DMS53 treated with DMSO at 0.1 percent for 48 hours (cell line): Measurements from ENCODE around the gene ZFYVE1.
"Not testable (repeated sequence)": the region's sequence is repeated elsewhere in the genome, so short reads cannot be mapped to it uniquely, and the experiment has no call there.

Source experiments
- DNase-seq: peaks from one replicate; lab custom pipeline; 2025; ENCODE audit not compliant: unreplicated experiment; lab: John Stamatoyannopoulos, UW

The ZFYVE1 gene

DNA sequence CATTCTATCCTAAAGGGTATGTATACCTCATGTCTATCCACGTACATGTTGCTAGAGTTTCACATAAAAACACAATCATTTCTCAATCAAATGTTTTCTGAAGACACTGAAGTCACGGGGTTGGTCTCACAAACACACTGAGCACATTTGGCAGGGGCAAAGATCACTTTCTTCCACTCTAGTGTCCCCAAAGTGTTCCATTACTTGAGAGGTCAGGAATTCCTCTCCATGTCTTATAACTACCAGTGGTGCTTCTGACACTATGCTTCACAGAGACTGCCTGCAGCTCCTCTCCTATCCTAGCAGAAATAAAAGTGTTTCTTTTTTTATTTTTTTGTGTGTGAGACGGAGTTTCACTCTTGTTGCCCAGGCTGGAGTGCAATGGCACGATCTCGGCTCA is 19.1 kb downstream of the ZFYVE1 start:
- DNase-seq = no peak

DNA sequence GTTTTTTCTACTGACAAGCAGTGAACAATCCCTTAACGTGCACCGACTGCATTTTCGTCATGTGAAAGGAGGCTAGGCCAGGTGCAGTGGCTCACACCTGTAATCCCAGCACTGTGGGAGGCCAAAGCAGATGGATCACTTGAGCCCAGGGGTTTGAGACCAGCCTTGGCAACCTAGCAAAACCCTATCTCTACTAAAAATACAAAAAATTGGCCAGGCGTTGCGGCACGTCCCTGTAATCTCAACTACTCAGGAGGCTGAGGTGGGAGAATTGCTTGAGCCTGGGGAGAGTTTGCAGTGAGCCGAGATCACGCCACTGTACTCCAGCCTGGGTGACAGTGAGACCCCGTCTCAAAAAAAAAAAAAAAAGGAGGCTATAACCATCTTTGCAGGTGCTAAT is 22.3 kb downstream of the ZFYVE1 start:
- DNase-seq = not testable (repeated sequence)

- DNase-seq = no peak
Measured at GRCh38 chr14:73003681-73004080, 23.2 kb downstream of the ZFYVE1 start.

DNA sequence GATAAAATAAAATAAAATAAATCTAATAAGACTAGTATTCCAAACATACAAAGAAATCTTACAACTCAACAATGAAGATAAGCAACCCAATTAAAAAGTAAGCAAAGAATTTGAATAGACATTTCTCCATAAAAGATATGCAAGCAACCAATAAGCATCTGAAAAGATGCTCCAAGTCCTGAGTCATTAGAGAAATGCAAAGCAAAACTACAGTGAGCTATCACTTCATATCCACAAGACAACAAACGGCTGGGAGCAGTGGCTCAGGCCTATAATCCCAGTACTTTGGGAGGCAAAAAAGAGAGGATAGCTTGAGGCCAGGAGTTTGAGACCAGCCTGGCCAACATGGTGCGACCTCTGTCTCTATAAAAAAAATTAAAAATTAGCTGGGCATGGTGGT is 26.8 kb downstream of the ZFYVE1 start:
- DNase-seq = no peak

DNA sequence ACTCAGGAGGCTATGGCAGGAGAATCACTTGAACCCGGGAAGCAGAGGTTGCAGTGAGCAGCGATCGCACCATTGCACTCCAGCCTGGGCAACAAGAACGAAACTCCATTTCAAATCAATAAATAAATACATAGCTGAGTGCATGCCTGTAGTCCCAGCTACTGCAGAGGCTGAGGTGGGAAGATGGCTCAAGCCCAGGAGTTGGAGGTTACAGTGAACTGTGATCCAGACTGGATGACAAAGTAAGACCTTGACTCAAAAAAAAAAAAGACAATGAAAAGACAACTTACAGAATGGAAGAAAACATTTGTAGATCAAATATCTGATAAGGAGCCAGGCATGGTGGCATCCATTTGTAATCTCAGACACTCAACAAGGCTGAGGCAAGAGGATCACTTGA is 27.6 kb downstream of the ZFYVE1 start:
- no peak for DNase-seq

DNA sequence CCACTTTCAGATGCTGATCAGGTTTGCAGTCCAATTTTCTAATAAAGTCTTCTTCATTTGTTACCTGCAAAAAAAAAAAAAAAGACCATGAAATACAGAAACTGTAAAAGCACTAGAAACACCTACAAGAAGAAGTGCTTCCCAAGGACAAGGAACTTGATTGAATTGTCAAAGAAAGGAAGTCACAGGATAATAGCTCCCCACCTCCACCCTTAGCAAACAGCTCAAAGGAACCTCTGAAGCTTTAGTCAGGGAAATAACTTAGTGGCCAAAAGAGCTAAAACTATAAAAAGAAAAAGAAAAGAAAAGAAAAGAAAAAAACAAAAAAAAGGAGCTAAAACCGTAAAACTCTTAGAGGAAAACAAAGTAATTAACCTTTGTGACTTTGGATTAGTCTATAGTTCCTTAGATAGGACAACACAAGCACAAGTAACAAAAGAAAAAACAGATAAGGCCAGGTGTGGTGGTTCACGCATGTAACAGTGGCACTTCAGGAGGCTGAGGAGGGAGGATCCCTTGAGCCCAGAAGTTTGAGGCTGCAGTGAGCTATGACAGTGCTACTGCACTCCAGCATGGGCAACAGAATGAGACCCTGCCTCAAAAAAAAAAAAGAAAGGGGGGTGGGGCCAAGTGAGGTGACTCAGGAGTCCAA is 28.5 kb downstream of the ZFYVE1 start:
- DNase-seq = no peak

DNA sequence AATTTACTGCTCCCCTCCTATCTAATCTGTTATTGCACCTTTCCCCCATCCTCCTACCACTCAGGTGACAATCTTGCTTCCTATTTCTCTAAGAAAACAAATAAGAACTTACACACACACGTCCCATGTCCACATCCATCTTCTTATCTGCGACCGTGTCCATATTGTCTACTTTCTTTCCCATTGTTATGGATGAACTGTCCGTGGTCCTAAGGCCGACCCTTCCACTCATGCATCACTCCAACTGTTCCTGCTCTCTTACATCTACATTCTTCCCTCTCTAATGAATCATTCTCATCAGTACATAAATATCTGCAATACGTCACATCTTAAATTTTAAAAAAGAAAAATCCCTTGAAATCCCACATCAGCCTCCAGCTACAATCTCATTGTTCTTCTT is 30.0 kb downstream of the ZFYVE1 start:
- DNase-seq = no peak

DNA sequence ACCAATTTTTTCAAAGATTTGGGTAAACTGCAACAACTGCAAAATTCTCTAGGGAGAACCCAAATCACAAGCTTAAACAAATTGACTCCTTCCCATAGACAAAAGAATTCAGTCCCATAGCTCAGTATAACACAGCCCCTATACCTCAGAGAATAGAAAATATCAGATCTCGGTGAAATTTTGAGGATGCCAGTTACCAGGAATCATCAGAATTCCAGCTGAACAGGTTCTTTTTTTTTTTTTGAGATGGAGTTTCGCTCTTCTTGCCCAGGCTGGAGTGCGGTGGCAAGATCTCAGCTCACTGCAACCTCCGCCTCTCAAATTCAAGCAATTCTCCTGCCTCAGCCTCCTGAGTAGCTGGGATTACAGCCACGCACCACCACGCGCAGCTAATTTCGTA is 36.7 kb downstream of the ZFYVE1 start:
- DNase-seq = no peak

GRCh38 chr14:72986857-72987256 is 40.0 kb downstream of the ZFYVE1 start:
- no peak for DNase-seq

- no peak for DNase-seq
Measured at GRCh38 chr14:72986214-72986613, 40.7 kb downstream of the ZFYVE1 start.

GRCh38 chr14:72982146-72982708 is 44.7 kb downstream of the ZFYVE1 start:
- DNase-seq = no peak

DNA sequence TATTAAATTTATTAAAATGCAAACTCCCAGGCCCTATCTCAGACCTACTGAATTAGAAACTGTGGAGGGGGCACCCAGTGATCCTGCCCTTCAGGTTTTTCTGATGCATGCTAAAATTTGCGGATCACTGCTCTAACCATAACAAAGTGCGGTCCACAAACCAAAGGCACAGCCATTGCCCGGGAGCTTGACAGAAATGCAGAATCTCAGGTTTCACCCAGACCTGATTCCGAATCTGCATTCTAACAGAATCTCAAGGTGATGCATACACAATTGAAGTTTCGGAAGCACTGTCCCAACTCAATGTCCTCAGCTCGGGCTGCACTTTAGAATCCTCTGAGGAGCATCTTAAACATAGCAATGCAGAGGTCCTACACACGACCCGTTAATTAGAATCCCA is 46.0 kb downstream of the ZFYVE1 start:
- no peak for DNase-seq

DNA sequence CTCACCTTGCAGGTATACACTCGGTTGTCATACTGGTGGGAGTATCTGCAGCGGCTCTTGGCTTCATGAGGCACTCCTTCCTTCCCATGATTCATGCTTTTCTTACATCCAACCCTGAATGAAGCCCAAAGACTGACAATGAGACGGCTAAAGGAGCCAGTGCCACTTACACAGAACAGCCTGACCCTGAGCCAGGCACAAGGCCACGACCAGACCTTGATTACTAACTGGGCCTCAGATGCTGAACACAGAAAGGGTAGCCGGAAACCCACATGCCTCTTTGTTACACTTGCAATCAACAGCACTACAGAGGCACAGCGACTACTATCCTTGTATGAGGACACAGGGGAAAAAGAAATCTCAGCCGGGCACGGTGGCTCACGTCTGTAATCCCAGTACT is 48.0 kb downstream of the ZFYVE1 start:
- DNase-seq = no peak

GRCh38 chr14:72975770-72976169 is 51.1 kb downstream of the ZFYVE1 start:
- DNase-seq = no peak

- DNase-seq = no peak
Measured at GRCh38 chr14:72974661-72975060, 52.2 kb downstream of the ZFYVE1 start.

DNA sequence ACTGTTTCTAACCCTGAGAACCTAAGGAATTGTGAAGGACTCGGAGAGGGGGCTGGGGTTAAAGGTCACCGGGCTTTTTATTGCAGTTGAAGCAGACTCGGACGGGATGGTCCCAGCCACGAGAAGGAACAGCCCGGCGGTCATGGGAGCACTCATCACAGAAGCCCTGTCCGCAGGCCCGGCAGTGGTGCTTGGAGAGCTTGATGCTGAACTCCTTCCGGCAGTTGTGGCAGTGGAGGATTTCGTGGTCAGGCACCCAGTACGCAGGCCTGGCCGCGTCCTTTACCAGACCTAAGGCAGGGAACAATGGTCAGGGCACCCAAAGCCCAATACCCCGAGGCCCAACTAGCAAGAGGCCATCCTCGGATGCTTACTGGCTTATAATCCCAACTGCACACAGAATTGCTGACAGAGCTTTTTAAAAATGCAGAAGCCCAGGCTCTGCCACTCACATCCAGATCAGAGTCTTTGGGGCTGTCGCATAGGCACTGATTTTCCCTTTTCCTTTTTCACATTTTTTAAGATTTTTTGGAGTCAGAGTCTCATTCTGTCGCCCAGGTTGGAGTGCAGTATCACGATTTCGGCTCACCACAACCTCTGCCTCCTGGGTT is 56.0 kb downstream of the ZFYVE1 start:
- DNase-seq = no peak

GRCh38 chr14:72970058-72970630 is 56.8 kb downstream of the ZFYVE1 start:
- DNase-seq = no peak

DNA sequence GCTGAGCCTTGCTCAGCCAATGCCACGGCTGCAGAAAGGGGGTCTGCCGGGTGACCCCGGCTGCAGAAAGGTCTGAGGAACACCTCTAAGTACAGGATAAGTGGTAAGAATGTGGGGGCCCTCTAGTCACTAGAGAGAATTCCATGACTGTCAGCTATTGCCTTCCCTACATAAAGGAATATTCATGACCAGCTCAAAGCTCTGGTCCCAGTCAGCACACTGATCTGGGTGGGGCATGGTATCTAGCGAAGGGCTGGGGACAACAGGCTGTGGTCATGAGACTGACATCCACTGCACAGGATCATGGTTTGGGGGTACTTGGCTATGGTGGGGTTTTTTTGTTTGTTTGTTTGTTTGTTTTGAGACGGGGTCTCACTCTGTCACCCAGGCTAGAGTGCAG is 58.6 kb downstream of the ZFYVE1 start:
- DNase-seq = no peak

DNA sequence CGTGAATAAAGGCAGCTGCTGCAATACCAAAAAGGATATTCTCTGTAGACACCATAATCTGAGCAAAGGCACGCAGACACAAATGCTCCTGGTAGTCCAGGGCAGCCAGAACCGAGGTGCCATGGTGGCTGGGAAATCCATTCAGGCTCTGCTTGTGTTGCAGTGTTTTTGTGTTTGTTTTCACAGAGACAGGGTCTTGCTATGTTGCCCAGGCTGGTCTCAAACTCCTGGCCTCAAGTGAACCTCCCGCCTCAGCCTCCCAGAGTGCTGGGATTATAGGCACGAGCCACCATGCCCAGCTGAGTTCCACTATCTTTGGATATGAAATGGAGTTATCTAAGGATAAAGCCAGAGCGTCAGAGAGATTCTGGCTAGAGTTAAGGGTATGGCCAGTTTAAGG is 60.9 kb downstream of the ZFYVE1 start:
- DNase-seq = no peak

DNA sequence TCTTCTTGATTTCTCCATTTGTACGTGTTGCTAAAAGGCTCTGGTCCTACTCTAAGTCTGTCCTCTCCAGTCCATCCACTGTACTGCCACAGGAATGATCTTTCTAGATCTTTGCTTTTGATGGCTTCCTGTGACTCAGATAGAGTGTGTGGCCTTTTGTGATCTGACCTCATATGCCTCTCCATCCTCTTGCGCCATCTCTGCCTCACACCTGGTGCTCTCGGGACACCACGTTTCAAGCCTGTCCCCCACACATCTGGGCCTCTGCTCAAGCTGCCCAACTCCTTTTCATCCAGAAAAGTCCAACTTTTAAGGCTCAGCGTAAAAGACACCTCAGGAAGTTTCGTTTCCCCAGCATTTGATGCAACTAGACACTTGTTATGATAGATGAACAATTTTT is 61.7 kb downstream of the ZFYVE1 start:
- DNase-seq = no peak

- DNase-seq = no peak
Measured at GRCh38 chr14:72962829-72963312, 64.0 kb downstream of the ZFYVE1 start.

GRCh38 chr14:72962336-72962754 is 64.6 kb downstream of the ZFYVE1 start:
- DNase-seq = not testable (repeated sequence)
